Activated naive CD8-positive, alpha-beta T cell treated with anti-CD3 and anti-CD28 coated beads, Interleukin-2, amount 50 U/mL, for 24 hours (primary cell): Measurements from ENCODE around the gene RUBCN.
"Not testable (repeated sequence)": the region's sequence is repeated elsewhere in the genome, so short reads cannot be mapped to it uniquely, and the experiment has no call there.

Source experiments
- ATAC-seq: fragments of 150-1000 bp; cut with Tn5 transposase; one replicate; pipeline ENCODE4 v1.10.0; 2021
- DNase-seq: peaks from one replicate; pipeline ENCODE4 v3.0.0; 2021
- H3K27ac Mint-ChIP-seq: one replicate; pipeline ENCODE4 v1.8.0; 2021; ENCODE audit warnings: mild to moderate bottlenecking, mixed read lengths
- H3K27me3 Mint-ChIP-seq: one replicate; pipeline ENCODE4 v1.8.0; 2021; ENCODE audit warnings: mixed read lengths
- H3K36me3 Mint-ChIP-seq: one replicate; pipeline ENCODE4 v1.8.0; 2021; ENCODE audit warnings: low read depth, mixed read lengths
- H3K4me1 Mint-ChIP-seq: one replicate; pipeline ENCODE4 v1.8.0; 2021; ENCODE audit warnings: mixed read lengths
- H3K4me3 Mint-ChIP-seq: one replicate; pipeline ENCODE4 v1.8.0; 2021; ENCODE audit warnings: mild to moderate bottlenecking, moderate library complexity, mixed read lengths
- H3K9me3 Mint-ChIP-seq: one replicate; pipeline ENCODE4 v1.8.0; 2021; ENCODE audit warnings: mixed read lengths

Gene RUBCN

GRCh38 chr3:197663367-197664140 lies 73.2 kb downstream of the RUBCN start:
- DNase-seq, H3K9me3 Mint-ChIP-seq, H3K36me3 Mint-ChIP-seq: not testable (repeated sequence)

GRCh38 chr3:197662352-197662751 lies 74.4 kb downstream of the RUBCN start:
- not testable (repeated sequence) for H3K36me3 Mint-ChIP-seq, H3K9me3 Mint-ChIP-seq, DNase-seq, ATAC-seq, H3K4me3 Mint-ChIP-seq, H3K27me3 Mint-ChIP-seq, H3K4me1 Mint-ChIP-seq
- peak overlapping the region; percentile 7 for H3K27ac Mint-ChIP-seq

More at GRCh38 chr3:197663367-197664140, 73.2 kb downstream of the RUBCN start:
- H3K27ac Mint-ChIP-seq, H3K27me3 Mint-ChIP-seq, H3K4me1 Mint-ChIP-seq, ATAC-seq, H3K4me3 Mint-ChIP-seq: not testable (repeated sequence)

GRCh38 chr3:197661874-197662273 lies 74.8 kb downstream of the RUBCN start:
- not testable (repeated sequence) for H3K9me3 Mint-ChIP-seq, H3K4me1 Mint-ChIP-seq, H3K27ac Mint-ChIP-seq, ATAC-seq, H3K4me3 Mint-ChIP-seq, DNase-seq, H3K36me3 Mint-ChIP-seq, H3K27me3 Mint-ChIP-seq

- peaks cover 13% of the 10 kb centered on the region for H3K4me1 Mint-ChIP-seq
Measured at GRCh38 chr3:197661234-197661834, 75.4 kb downstream of the RUBCN start.

GRCh38 chr3:197659701-197660100 lies 77.0 kb downstream of the RUBCN start:
- H3K9me3 Mint-ChIP-seq, H3K4me3 Mint-ChIP-seq, ATAC-seq, H3K27ac Mint-ChIP-seq, H3K27me3 Mint-ChIP-seq, DNase-seq, H3K36me3 Mint-ChIP-seq: not testable (repeated sequence)
- H3K4me1 Mint-ChIP-seq = peaks cover 18% of the 10 kb centered on the region

More at GRCh38 chr3:197661234-197661834, 75.4 kb downstream of the RUBCN start:
- H3K27me3 Mint-ChIP-seq, ATAC-seq, H3K27ac Mint-ChIP-seq, H3K4me3 Mint-ChIP-seq, H3K36me3 Mint-ChIP-seq, H3K9me3 Mint-ChIP-seq, DNase-seq: not testable (repeated sequence)

- H3K4me3 Mint-ChIP-seq, H3K27me3 Mint-ChIP-seq, H3K27ac Mint-ChIP-seq, ATAC-seq, H3K9me3 Mint-ChIP-seq, H3K36me3 Mint-ChIP-seq, DNase-seq: not testable (repeated sequence)
- peaks cover 18% of the 10 kb centered on the region for H3K4me1 Mint-ChIP-seq
Measured at GRCh38 chr3:197659144-197659543, 77.6 kb downstream of the RUBCN start.

- not testable (repeated sequence) for H3K9me3 Mint-ChIP-seq, ATAC-seq, H3K36me3 Mint-ChIP-seq, DNase-seq, H3K27ac Mint-ChIP-seq, H3K27me3 Mint-ChIP-seq, H3K4me3 Mint-ChIP-seq
- H3K4me1 Mint-ChIP-seq = peaks cover 18% of the 10 kb centered on the region
Measured at GRCh38 chr3:197658706-197659105, 78.0 kb downstream of the RUBCN start.

- H3K9me3 Mint-ChIP-seq, H3K36me3 Mint-ChIP-seq, H3K4me3 Mint-ChIP-seq, H3K27ac Mint-ChIP-seq, ATAC-seq, H3K27me3 Mint-ChIP-seq, DNase-seq: not testable (repeated sequence)
- peaks cover 18% of the 10 kb centered on the region for H3K4me1 Mint-ChIP-seq
Measured at GRCh38 chr3:197657541-197658292, 79.0 kb downstream of the RUBCN start.

- peak overlapping the region; percentile 69 for H3K27ac Mint-ChIP-seq
- not testable (repeated sequence) for H3K36me3 Mint-ChIP-seq, H3K4me3 Mint-ChIP-seq, DNase-seq, ATAC-seq, H3K27me3 Mint-ChIP-seq, H3K9me3 Mint-ChIP-seq
- H3K4me1 Mint-ChIP-seq = peaks cover 19% of the 10 kb centered on the region
Measured at GRCh38 chr3:197656960-197657359, 79.7 kb downstream of the RUBCN start.

GRCh38 chr3:197656129-197656528 lies 80.6 kb downstream of the RUBCN start:
- peak overlapping the region; percentile 77 for H3K4me3 Mint-ChIP-seq
- H3K4me1 Mint-ChIP-seq = peaks cover 25% of the 10 kb centered on the region
- H3K27me3 Mint-ChIP-seq, H3K9me3 Mint-ChIP-seq, DNase-seq, H3K36me3 Mint-ChIP-seq, ATAC-seq: not testable (repeated sequence)
- peak overlapping the region; percentile 93 for H3K27ac Mint-ChIP-seq

- H3K9me3 Mint-ChIP-seq, H3K27ac Mint-ChIP-seq, DNase-seq, H3K27me3 Mint-ChIP-seq, H3K36me3 Mint-ChIP-seq, ATAC-seq, H3K4me3 Mint-ChIP-seq: not testable (repeated sequence)
- H3K4me1 Mint-ChIP-seq = peaks cover 29% of the 10 kb centered on the region
Measured at GRCh38 chr3:197654998-197655330, 81.7 kb downstream of the RUBCN start.

GRCh38 chr3:197654090-197654997 lies 82.4 kb downstream of the RUBCN start:
- H3K36me3 Mint-ChIP-seq, H3K27ac Mint-ChIP-seq, H3K27me3 Mint-ChIP-seq, H3K9me3 Mint-ChIP-seq: not testable (repeated sequence)
- DNase-seq (peak; percentile 51), ATAC-seq (peak; percentile 88)
- peak overlapping the region; percentile 50 for H3K4me3 Mint-ChIP-seq
- H3K4me1 Mint-ChIP-seq = peaks cover 29% of the 10 kb centered on the region

GRCh38 chr3:197652860-197653259 lies 83.8 kb downstream of the RUBCN start:
- not testable (repeated sequence) for H3K9me3 Mint-ChIP-seq, ATAC-seq, H3K36me3 Mint-ChIP-seq, H3K27ac Mint-ChIP-seq, H3K27me3 Mint-ChIP-seq, H3K4me3 Mint-ChIP-seq, DNase-seq
- peaks cover 29% of the 10 kb centered on the region for H3K4me1 Mint-ChIP-seq

GRCh38 chr3:197647649-197648048 lies 89.1 kb downstream of the RUBCN start:
- peaks cover 16% of the 10 kb centered on the region for H3K4me1 Mint-ChIP-seq
- DNase-seq, H3K36me3 Mint-ChIP-seq, H3K4me3 Mint-ChIP-seq, H3K27ac Mint-ChIP-seq, H3K9me3 Mint-ChIP-seq, ATAC-seq, H3K27me3 Mint-ChIP-seq: not testable (repeated sequence)
